ENCODE measurements around the gene SOX5. TPM values are rescaled to one million over a fixed set of nuclear protein-coding genes. Genes with fewer than 3 reads are reported as not detected.

Gene SOX5
- total and polyA plus RNA-seq, 2 of the 8 experiments (the other 6 are each of a cell fraction or from before 2014, with no cell fraction given), result 2.2 to 2.6 TPM

DNA sequence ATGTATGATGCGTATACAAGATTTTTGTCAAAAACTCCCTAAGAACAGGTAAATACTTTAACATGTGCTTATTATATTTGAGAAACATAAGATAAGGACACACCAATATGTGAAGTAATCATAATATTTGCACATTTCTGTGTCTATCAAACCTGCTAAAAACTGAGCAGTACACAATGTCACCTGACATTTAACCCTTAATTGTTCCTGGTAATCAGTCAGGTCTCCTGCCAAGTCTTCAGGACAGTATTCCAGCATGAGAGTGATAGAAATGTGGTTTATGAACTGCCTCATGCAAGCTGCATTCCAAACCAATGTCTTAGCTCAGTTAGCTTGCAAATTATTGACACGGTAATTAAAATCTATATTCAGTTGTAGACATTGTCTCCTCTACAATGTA, 4.2 kb downstream of the SOX5 start:
- Histone ChIP-seq H2BK120ac (replicated peaks; ENCODE audit: low read depth, low read length) (no peak overlapping the region), H3K23ac (ENCODE audit: insufficient read length) (no peak overlapping the region), H3K9ac (replicated peaks in 1 of 4; ENCODE audit: extremely low read depth in 1 of 4, low read depth in 3 of 4, low read length in 3 of 4) (no peak overlapping the region), H3K79me1 (ENCODE audit: low read depth, low read length) (no peaks in the 10 kb centered on the region), H3K14ac (ENCODE audit: insufficient read length) (no peak overlapping the region), H4K8ac (ENCODE audit: extremely low read depth, insufficient read depth, low read length) (no peak overlapping the region), H3K9me3 (ENCODE audit: insufficient read depth in 2 of 2, low read depth in 1 of 2, low read length in 1 of 2) (no peaks in the 10 kb centered on the region), H4K5ac (ENCODE audit: insufficient read length, low read depth, low read length) (no peak overlapping the region), H3K18ac (ENCODE audit: extremely low read depth, low read length) (no peak overlapping the region), H4K20me1 (replicated peaks in 1 of 2; ENCODE audit: control insufficient read depth in 1 of 2, insufficient read depth in 2 of 2, low read length in 2 of 2) (no peaks in the 10 kb centered on the region), H3K23me2 (ENCODE audit: low read depth, low read length) (peaks cover 3% of the 10 kb centered on the region; the same call in 1 of the 2 replicates), H3K79me2 (ENCODE audit: control insufficient read depth in 1 of 2, insufficient read depth in 2 of 2, low read length in 2 of 2) (no peaks in the 10 kb centered on the region), H2AFZ (ENCODE audit: low read length) (no peak overlapping the region), H3K27me3 (replicated peaks in 1 of 4; ENCODE audit: control insufficient read depth in 3 of 4, extremely low read depth in 1 of 4, insufficient read depth in 3 of 4, low read length in 3 of 4) (peaks cover 0 to 9% (median 5%) of the 10 kb centered on the region in 4 experiments; a peak in 5 of 7 replicates), H3K4me1 (replicated peaks in 1 of 4; ENCODE audit: control insufficient read depth in 3 of 4, insufficient read depth in 4 of 4, low read length in 3 of 4) (peaks cover 0 to 3% (median 1%) of the 10 kb centered on the region in 4 experiments; a peak in 3 of 7 replicates), H2BK15ac (ENCODE audit: low read length) (no peak overlapping the region), H3K4me3 (ENCODE audit: extremely low read depth in 1 of 4, insufficient read depth in 2 of 4, low read depth in 3 of 4, low read length in 4 of 4) (no peak overlapping the region), H3K4ac (replicated peaks; ENCODE audit: insufficient read length, low read depth, low read length) (no peak overlapping the region), H4K91ac (replicated peaks; ENCODE audit: insufficient read length, low read length) (no peak overlapping the region), H2BK5ac (ENCODE audit: low read depth, low read length) (no peak overlapping the region), H3K56ac (replicated peaks; ENCODE audit: insufficient read length, low read depth, low read length) (no peak overlapping the region), H2BK12ac (ENCODE audit: low read depth, low read length) (no peak overlapping the region), H3K27ac (ENCODE audit: low read depth, low read length) (no peak overlapping the region), H2BK20ac (ENCODE audit: low read length) (no peak overlapping the region), H3K36me3 (ENCODE audit: control insufficient read depth in 2 of 4, insufficient read depth in 4 of 4, low read length in 3 of 4) (no peaks in the 10 kb centered on the region), H2AK5ac (ENCODE audit: low read depth, low read length) (no peak overlapping the region), H3K4me2 (ENCODE audit: insufficient read depth in 1 of 2, low read depth in 2 of 2, low read length in 2 of 2) (no peak overlapping the region)
- CTCF ChIA-PET (ENCODE audit: partially characterized antibody), result interaction anchor here (0.9 kb wide), 1 partner anchor 9 kb away, joined by 3 read pairs; no protein-coding TSS in a partner anchor
- POLR2A ChIA-PET (ENCODE audit: partially characterized antibody), result no interaction called here
- WGBS, 2 experiments (ENCODE audit: extremely low coverage in 1 of 2, insufficient coverage in 1 of 2, insufficient read length in 1 of 2, insufficient replicate concordance in 2 of 2, low coverage in 1 of 2, low lambda C conversion rate in 2 of 2, missing lambda C conversion rate in 1 of 2), result 92% methylated on average over 2 of the region's 2 CpGs; no CpG with 5 or more reads in 1 of the 2 experiments
- TF ChIP-seq MAFK (IDR thresholded peaks at IDR 0.05; ENCODE audit: low read depth, low read length), result no peak
- TF ChIP-seq POU5F1 (IDR thresholded peaks at IDR 0.05; ENCODE audit: low read depth, low read length), result no peak
- TF ChIP-seq JUND (IDR thresholded peaks at IDR 0.05; ENCODE audit: low read length), result no peak
- TF ChIP-seq KDM4A (IDR thresholded peaks at IDR 0.05; ENCODE audit: low read depth, low read length, severe bottlenecking), result no peak
- TF ChIP-seq EP300 (IDR thresholded peaks at IDR 0.05; ENCODE audit: borderline replicate concordance in 1 of 2, low read depth in 2 of 2, low read length in 2 of 2), result no peak
- no peak for TF ChIP-seq EGR1 (IDR thresholded peaks at IDR 0.05; ENCODE audit: borderline replicate concordance, low read depth, low read length)
- TF ChIP-seq SIN3A (conservative IDR thresholded peaks at IDR 0.05 in 1 of 2, IDR thresholded peaks at IDR 0.05 in 1 of 2; ENCODE audit: low read depth in 1 of 2, low read length in 2 of 2), result no peak
- TF ChIP-seq SIX5 (IDR thresholded peaks at IDR 0.05; ENCODE audit: low read depth, low read length), result no peak
- no peak for TF ChIP-seq TAF1 (IDR thresholded peaks at IDR 0.05; ENCODE audit: low read depth, low read length)
- TF ChIP-seq SP2 (IDR thresholded peaks at IDR 0.05; ENCODE audit: low read length), result no peak
- TF ChIP-seq EZH2 (IDR thresholded peaks at IDR 0.05; ENCODE audit: low read depth, low read length, severe bottlenecking), result no peak
- DNase-seq (ENCODE audit: low read depth in 1 of 2, low spot score in 2 of 2), result no peak
- no peak for FAIRE-seq
